Measurements from ENCODE around the gene EXOC3L1.

Gene EXOC3L1

GRCh38 chr16:67184453-67184994 lies 5.4 kb downstream of the EXOC3L1 start:
- DNase-seq (ENCODE audit: extremely low spot score, insufficient read length, low read depth) (no peak), FAIRE-seq (no peak)

- DNase-seq (ENCODE audit: extremely low spot score, insufficient read length, low read depth) (peak; percentile 99), FAIRE-seq (peak; percentile 99)
Measured at GRCh38 chr16:67183627-67184452, 6.1 kb downstream of the EXOC3L1 start, which contains the start of gene MATCAP1. Gene MATCAP1 (minus strand): TSS chr16:67183963. CDS start chr16:67180610, 3,353 bp downstream.

GRCh38 chr16:67183284-67183626 lies 6.7 kb downstream of the EXOC3L1 start:
- no peak for FAIRE-seq
- DNase-seq (ENCODE audit: extremely low spot score, insufficient read length, low read depth), result no peak

GRCh38 chr16:67182288-67182687 lies 7.6 kb downstream of the EXOC3L1 start:
- FAIRE-seq, result no peak
- no peak for DNase-seq (ENCODE audit: extremely low spot score, insufficient read length, low read depth)

- FAIRE-seq (no peak), DNase-seq (ENCODE audit: extremely low spot score, insufficient read length, low read depth) (no peak)
Measured at GRCh38 chr16:67181346-67181745, 8.6 kb downstream of the EXOC3L1 start.

GRCh38 chr16:67180166-67180565 lies 9.8 kb downstream of the EXOC3L1 start:
- DNase-seq (ENCODE audit: extremely low spot score, insufficient read length, low read depth) (no peak), FAIRE-seq (no peak)

- DNase-seq (ENCODE audit: extremely low spot score, insufficient read length, low read depth), result no peak
- FAIRE-seq, result no peak
Measured at GRCh38 chr16:67179421-67180080, 10.4 kb downstream of the EXOC3L1 start.

- FAIRE-seq, result no peak
- DNase-seq (ENCODE audit: extremely low spot score, insufficient read length, low read depth), result no peak
Measured at GRCh38 chr16:67177743-67178699, 11.9 kb downstream of the EXOC3L1 start.

- FAIRE-seq (no peak), DNase-seq (ENCODE audit: extremely low spot score, insufficient read length, low read depth) (no peak)
Measured at GRCh38 chr16:67176662-67177061, 13.3 kb downstream of the EXOC3L1 start.

- FAIRE-seq, result no peak
Measured at GRCh38 chr16:67174706-67175231, 15.2 kb downstream of the EXOC3L1 start.

GRCh38 chr16:67173808-67174705 lies 15.9 kb downstream of the EXOC3L1 start:
- FAIRE-seq (peak; percentile 67), DNase-seq (ENCODE audit: extremely low spot score, insufficient read length, low read depth) (no peak)

More at GRCh38 chr16:67174706-67175231, 15.2 kb downstream of the EXOC3L1 start:
- no peak for DNase-seq (ENCODE audit: extremely low spot score, insufficient read length, low read depth)

GRCh38 chr16:67173323-67173722 lies 16.6 kb downstream of the EXOC3L1 start:
- DNase-seq (ENCODE audit: extremely low spot score, insufficient read length, low read depth), result no peak
- FAIRE-seq, result no peak

GRCh38 chr16:67170949-67171649 lies 18.8 kb downstream of the EXOC3L1 start:
- DNase-seq (ENCODE audit: extremely low spot score, insufficient read length, low read depth) (no peak), FAIRE-seq (no peak)

GRCh38 chr16:67170168-67170948 lies 19.6 kb downstream of the EXOC3L1 start, which contains the start of gene NOL3:
Gene NOL3 (plus strand): TSS chr16:67170538.
- DNase-seq (ENCODE audit: extremely low spot score, insufficient read length, low read depth), result no peak
- peak; percentile 26 for FAIRE-seq

- FAIRE-seq (no peak), DNase-seq (ENCODE audit: extremely low spot score, insufficient read length, low read depth) (no peak)
Measured at GRCh38 chr16:67169642-67170167, 20.2 kb downstream of the EXOC3L1 start.

GRCh38 chr16:67169011-67169451 lies 20.9 kb downstream of the EXOC3L1 start:
- no peak for FAIRE-seq
- DNase-seq (ENCODE audit: extremely low spot score, insufficient read length, low read depth), result no peak

- no peak for FAIRE-seq
Measured at GRCh38 chr16:67167588-67167987, 22.3 kb downstream of the EXOC3L1 start.

More at GRCh38 chr16:67167588-67167987, 22.3 kb downstream of the EXOC3L1 start:
- no peak for DNase-seq (ENCODE audit: extremely low spot score, insufficient read length, low read depth)
